Mucosa of descending colon (tissue), 3 donors: ENCODE results near the gene RFX1. TPM values are rescaled to one million over a fixed set of nuclear protein-coding genes. Genes with fewer than 3 reads are reported as not detected.
A peak's percentile ranks its signal among the peaks of the same experiment; 100 is the strongest.
"Not testable (repeated sequence)": the region's sequence is repeated elsewhere in the genome, so short reads cannot be mapped to it uniquely, and the experiment has no call there.

Source experiments
- ATAC-seq: fragments of 200-7000 bp; cut with Tn5 transposase; one replicate; pipeline ENCODE4 v1.9.1; 2020; ENCODE audit warnings: mild to moderate bottlenecking, moderate library complexity
- DNase-seq, 3 donors: peaks; one replicate each; pipeline ENCODE4 v3.0.0-alpha.2; 2020
- H3K36me3 ChIP-seq: fragments of 200-600 bp; one replicate; pipeline ENCODE4 v1.8.0; 2021; ENCODE audit warnings: low read depth, mild to moderate bottlenecking
- H3K4me1 ChIP-seq: fragments of 200-600 bp; one replicate; pipeline ENCODE4 v1.8.0; 2021; ENCODE audit warnings: low read depth, mild to moderate bottlenecking
- H3K4me3 ChIP-seq: fragments of 200-600 bp; one replicate; pipeline ENCODE4 v1.8.0; 2021; ENCODE audit warnings: mild to moderate bottlenecking
- H3K9me3 ChIP-seq: fragments of 200-600 bp; one replicate; pipeline ENCODE4 v1.8.0; 2021; ENCODE audit warnings: mild to moderate bottlenecking
- intact Hi-C, 2 donors: fragments of 100-400 bp; cut with DNase I in 1 of 2; cut with micrococcal nuclease in 1 of 2; formaldehyde crosslinking; loops; one replicate each; pipeline versions ENCODE4 v1.11.0 to v1.11.1; 2022; cut with DNase I, micrococcal nuclease
- total RNA-seq, 3 donors: library from RNA; stranded (reverse); fragmentation: NEBNext Ultra II Directional in 2 of 3; extraction: Animal tissue kit (Norgen Biotek cat#: 25700) in 2 of 3; gene quantifications; one replicate each; pipeline versions ENCODE4 v1.2.1 to v1.2.4, GENCODE V29; 2021 to 2023
- TF ChIP-seq, protein P1 (sequence below): fragments of 200-600 bp; IDR thresholded peaks from one replicate; pipeline ENCODE4 v1.8.0; 2022; ENCODE audit warnings: antibody characterized with exemption, mild to moderate bottlenecking
- donor health status: DM: no; HTN: no; CAD: no; lungs with moderate emphysema.
- donor health status: DM: no; HTN: no; CAD: no.
- donor health status: DM: no; HTN: yes; CAD: no.

Gene RFX1
- total RNA-seq, 3 donors from 2014 or later, result 15.8 to 17.9 (median 17.1) TPM

DNA sequence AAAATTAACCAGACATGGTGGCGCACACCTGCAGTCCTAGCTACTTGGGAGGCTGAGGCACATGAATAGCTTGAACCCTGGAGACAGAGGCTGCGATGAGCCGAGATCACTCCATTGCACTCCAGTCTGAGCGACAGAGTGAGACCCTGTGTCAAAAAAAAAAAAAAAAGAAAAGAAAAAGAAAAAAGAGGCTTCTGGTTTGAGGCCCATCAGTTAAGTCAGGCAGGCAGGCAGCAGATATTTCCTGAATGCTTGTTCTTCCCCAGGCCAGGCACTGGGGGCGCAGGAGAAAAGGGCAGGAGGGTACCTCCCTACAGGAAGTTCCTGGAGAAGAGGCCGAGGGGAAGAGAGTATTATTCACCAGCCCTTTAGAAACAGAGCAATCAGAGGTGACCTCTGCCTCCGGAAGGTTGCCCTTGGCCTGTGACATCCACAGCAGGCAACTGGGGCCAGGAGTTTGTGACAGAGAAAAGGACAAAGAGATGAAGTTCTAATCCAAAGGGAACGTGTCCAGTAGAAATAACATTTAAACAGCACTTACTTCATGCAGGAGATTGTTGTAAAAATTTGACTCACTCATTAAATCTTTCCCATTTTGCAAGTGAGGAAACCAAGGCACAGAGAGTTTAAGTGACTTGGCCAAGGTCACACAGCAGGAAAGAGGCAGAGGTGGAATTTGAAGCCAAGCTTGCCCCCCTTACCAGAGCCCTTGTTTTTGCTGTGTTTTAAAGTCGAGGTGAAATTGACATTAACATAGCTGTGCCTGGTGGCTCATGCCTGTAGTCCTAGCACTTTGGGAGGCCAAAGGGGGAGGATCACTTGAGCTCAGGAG lies 17.5 kb upstream of the RFX1 start:
- Histone ChIP-seq H3K36me3 (no peaks in the 10 kb centered on the region), H3K9me3 (no peaks in the 10 kb centered on the region), H3K4me3 (no peak overlapping the region), H3K4me1 (no peaks in the 10 kb centered on the region)
- ATAC-seq, result peak; percentile 99
- TF ChIP-seq, protein P1, sequence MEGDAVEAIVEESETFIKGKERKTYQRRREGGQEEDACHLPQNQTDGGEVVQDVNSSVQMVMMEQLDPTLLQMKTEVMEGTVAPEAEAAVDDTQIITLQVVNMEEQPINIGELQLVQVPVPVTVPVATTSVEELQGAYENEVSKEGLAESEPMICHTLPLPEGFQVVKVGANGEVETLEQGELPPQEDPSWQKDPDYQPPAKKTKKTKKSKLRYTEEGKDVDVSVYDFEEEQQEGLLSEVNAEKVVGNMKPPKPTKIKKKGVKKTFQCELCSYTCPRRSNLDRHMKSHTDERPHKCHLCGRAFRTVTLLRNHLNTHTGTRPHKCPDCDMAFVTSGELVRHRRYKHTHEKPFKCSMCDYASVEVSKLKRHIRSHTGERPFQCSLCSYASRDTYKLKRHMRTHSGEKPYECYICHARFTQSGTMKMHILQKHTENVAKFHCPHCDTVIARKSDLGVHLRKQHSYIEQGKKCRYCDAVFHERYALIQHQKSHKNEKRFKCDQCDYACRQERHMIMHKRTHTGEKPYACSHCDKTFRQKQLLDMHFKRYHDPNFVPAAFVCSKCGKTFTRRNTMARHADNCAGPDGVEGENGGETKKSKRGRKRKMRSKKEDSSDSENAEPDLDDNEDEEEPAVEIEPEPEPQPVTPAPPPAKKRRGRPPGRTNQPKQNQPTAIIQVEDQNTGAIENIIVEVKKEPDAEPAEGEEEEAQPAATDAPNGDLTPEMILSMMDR, result no peak
- intact Hi-C loops, result no loop called here
- DNase-seq, result peak in 2 of 3 donors; percentile 61 to 67

DNA sequence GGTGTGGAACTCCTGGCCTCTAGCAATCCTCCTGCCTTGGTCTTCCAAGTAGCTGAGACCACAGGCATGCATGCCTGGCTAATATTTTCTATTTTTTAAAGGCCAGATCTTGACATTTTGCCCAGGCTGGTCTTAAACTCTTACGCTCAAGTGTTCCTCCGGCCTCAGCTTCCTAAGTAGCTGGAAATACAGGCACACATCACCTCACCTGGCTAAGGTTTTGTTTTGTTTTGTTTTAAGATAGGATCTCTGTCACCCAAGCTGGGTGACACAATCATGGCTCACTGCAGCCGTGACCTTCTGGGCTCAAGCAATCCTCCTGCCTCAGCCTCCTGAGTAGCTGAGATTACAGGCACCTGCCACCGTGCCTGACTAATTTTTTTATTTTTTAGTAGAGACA lies 16.3 kb upstream of the RFX1 start:
- ATAC-seq, result no peak
- H3K9me3 ChIP-seq, result no peaks in the 10 kb centered on the region
- intact Hi-C loops, result no loop called here

GRCh38 chr19:14021474-14021873 lies 15.4 kb upstream of the RFX1 start:
- H3K4me3 ChIP-seq, result no peak overlapping the region
- intact Hi-C loops, result no loop called here
- no peaks in the 10 kb centered on the region for H3K4me1 ChIP-seq
- DNase-seq (peak in 1 of 3 donors; percentile 49), ATAC-seq (no peak)
- TF ChIP-seq, protein P1, result no peak
- H3K36me3 ChIP-seq, result no peaks in the 10 kb centered on the region
- no peaks in the 10 kb centered on the region for H3K9me3 ChIP-seq

More for the DNA sequence above, 16.3 kb upstream of the RFX1 start:
- TF ChIP-seq, protein P1, result no peak
- DNase-seq, result no peak
- H3K36me3 ChIP-seq, result no peaks in the 10 kb centered on the region
- H3K4me1 ChIP-seq, result no peaks in the 10 kb centered on the region
- H3K4me3 ChIP-seq, result no peak overlapping the region

GRCh38 chr19:14019739-14020138 lies 13.6 kb upstream of the RFX1 start:
- H3K4me3 ChIP-seq, intact Hi-C loops, ATAC-seq, H3K36me3 ChIP-seq, H3K9me3 ChIP-seq, H3K4me1 ChIP-seq: not testable (repeated sequence)
- peak in 1 of 3 donors; percentile 6 for DNase-seq

- Histone ChIP-seq H3K4me1 (no peaks in the 10 kb centered on the region), H3K4me3 (no peak overlapping the region), H3K36me3 (no peaks in the 10 kb centered on the region), H3K9me3 (no peaks in the 10 kb centered on the region)
- peak in 1 of 3 donors; percentile 24 for DNase-seq
- intact Hi-C loops, result no loop called here
- TF ChIP-seq, protein P1, result no peak
- ATAC-seq, result no peak
Measured at GRCh38 chr19:14019100-14019499, 13.0 kb upstream of the RFX1 start.

DNA sequence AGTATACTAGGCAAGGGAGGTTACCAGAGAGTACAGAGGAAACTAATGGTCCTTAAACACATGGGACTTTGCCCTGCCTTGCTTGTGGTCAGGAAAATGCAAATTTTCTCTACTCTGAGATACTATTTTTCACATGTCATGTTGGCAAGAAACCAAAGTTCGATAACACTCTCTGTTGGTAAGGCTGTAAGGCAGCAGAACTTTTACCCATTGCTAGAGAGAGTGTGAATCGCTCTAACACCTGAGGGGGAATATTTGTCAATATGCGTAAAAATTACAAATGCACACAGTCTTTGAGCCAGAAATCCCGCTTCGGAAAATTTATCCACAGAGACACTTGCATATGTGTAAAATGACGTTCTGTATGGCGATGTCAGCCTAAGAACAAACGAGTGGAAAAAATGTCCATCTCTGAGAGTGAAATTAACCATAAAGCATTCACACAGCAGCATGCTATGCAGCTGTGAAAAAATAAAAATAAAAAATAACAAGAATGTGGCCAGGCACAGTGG lies 9.5 kb upstream of the RFX1 start:
- ATAC-seq (peak; percentile 82), DNase-seq (no peak)
- no peaks in the 10 kb centered on the region for H3K36me3 ChIP-seq

More for the DNA sequence above, 9.5 kb upstream of the RFX1 start:
- Histone ChIP-seq H3K4me1 (no peaks in the 10 kb centered on the region), H3K4me3 (no peak overlapping the region), H3K9me3 (no peaks in the 10 kb centered on the region)
- TF ChIP-seq, protein P1, result no peak
- intact Hi-C loops, result no loop called here
